Erythroblast (primary cell): ENCODE data around the gene GEMIN5.

Source experiments
- GATA1 ChIP-seq: IDR thresholded peaks from 2 replicates; pipeline ENCODE4 v1.6.1; 2011; ENCODE audit warnings: low read depth, mild to moderate bottlenecking, control low read depth, low read length, moderate library complexity
- POLR2A ChIP-seq: IDR thresholded peaks from 2 replicates; pipeline ENCODE4 v1.6.1; 2011; ENCODE audit warnings: mild to moderate bottlenecking, low read length

DNA sequence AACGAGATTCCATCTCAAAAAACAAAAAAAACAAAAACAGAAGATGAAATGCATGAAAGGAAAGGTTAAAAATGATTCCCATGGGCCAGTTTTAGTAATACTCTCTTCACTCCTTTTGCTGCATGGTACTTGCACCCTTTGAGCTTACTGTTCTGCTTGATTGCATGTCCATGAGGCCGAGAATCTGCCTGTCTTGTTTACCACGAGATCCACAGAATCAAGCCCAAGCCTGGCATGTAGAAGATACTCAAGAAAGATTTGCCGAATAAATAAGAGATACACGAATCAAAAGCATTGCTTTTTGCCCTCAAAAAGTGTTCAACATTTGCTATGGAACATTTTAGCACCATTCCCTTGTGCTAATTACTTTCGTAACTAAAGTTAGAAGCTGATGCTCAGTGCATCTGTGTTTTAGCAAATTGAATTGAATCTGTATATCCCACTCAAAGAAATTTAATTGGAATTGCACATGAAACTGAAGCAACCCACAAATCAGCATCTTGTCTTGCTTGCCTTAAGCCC is 88.7 kb downstream of the GEMIN5 start:
- no peak for TF ChIP-seq POLR2A
- TF ChIP-seq GATA1, result no peak
